NB4 (cell line): ENCODE results near the gene MGME1.

Source experiments
- DNase-seq: peaks from one replicate; pipeline ENCODE4 v3.0.0; 2010; ENCODE audit warnings: low read depth
- H3K4me3 ChIP-seq: one replicate; pipeline ENCODE4 v1.5.1; 2011; ENCODE audit warnings: mild to moderate bottlenecking, low read depth, low read length, moderate library complexity
- MYC ChIP-seq: IDR thresholded peaks from 2 replicates; pipeline ENCODE4 v1.6.1; 2011; ENCODE audit warnings: low read depth, low read length
- POLR2A ChIP-seq: IDR thresholded peaks from 2 replicates; pipeline ENCODE4 v1.6.1; 2011; ENCODE audit warnings: mild to moderate bottlenecking; ENCODE audit not compliant: insufficient read length; ENCODE audit errors: extremely low read depth
- TF ChIP-seq, protein P1 (sequence below): IDR thresholded peaks from 2 replicates; pipeline ENCODE4 v1.6.1; 2011; ENCODE audit warnings: low read depth, low read length
- TF ChIP-seq, protein P2 (sequence below): IDR thresholded peaks from one replicate; pipeline ENCODE4 v1.5.1; 2012; ENCODE audit warnings: low read depth, low read length

Gene MGME1

DNA sequence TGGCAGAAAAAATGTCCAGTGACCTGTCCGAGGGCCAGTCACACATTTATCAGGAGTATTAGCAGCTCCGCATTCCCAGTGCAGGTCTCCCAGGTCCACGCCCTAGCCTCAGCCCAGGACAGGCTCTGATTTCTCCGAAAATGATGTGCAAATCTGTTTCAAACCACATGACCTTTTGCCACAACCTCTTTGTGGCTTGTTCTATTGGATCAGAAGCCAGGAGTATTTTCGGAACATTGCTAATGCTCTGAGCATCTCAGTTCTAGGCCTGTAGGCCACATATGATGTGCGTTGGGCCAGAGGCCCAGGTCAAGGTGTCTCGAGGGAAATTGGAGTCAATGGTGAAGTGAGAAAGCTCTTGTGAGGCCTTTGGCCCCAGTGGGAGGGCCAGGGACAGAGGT is 40.6 kb upstream of the MGME1 start:
- no peak for DNase-seq
- no peak overlapping the region for H3K4me3 ChIP-seq
- TF ChIP-seq, protein P1, sequence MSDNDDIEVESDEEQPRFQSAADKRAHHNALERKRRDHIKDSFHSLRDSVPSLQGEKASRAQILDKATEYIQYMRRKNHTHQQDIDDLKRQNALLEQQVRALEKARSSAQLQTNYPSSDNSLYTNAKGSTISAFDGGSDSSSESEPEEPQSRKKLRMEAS = no peak
- TF ChIP-seq, protein P2, sequence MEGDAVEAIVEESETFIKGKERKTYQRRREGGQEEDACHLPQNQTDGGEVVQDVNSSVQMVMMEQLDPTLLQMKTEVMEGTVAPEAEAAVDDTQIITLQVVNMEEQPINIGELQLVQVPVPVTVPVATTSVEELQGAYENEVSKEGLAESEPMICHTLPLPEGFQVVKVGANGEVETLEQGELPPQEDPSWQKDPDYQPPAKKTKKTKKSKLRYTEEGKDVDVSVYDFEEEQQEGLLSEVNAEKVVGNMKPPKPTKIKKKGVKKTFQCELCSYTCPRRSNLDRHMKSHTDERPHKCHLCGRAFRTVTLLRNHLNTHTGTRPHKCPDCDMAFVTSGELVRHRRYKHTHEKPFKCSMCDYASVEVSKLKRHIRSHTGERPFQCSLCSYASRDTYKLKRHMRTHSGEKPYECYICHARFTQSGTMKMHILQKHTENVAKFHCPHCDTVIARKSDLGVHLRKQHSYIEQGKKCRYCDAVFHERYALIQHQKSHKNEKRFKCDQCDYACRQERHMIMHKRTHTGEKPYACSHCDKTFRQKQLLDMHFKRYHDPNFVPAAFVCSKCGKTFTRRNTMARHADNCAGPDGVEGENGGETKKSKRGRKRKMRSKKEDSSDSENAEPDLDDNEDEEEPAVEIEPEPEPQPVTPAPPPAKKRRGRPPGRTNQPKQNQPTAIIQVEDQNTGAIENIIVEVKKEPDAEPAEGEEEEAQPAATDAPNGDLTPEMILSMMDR = no peak
- no peak for TF ChIP-seq MYC
- TF ChIP-seq POLR2A = no peak

DNA sequence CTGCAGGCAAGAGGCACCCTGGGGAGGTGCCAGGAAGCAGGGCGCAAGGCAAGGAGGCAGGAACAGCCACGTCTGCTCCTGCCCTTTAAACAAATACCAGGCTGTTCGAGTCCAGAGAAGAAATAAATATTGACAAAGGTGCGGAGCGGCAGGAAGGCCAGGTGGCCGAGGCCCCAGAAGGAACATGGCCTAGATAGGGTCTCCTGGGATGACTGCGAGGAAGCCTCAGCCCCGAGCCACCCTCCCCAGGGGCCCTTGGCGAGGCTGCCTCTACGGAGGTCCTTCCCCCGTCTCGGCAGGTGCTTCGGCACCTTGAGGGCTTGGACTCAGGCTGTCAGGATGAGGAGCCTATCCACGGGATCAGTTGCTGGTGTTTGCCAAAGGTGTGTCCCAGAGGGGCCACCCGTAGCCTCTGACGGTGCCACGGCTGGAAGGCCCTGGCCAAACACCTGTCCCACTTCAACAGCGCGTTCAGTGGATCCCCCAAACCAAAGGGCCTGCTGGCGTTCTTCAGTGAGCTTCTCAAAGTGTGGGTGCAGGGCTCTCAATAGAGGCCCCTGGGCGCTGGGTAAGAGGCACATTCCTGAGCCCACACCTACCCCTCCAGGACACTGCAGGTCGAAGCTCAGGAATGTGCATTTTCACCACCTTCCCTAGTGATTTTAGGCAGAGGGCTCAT is 40.0 kb upstream of the MGME1 start:
- DNase-seq = no peak
- TF ChIP-seq POLR2A (no peak), MYC (no peak)
- TF ChIP-seq, protein P2 = no peak
- TF ChIP-seq, protein P1 = no peak
- H3K4me3 ChIP-seq = no peak overlapping the region

DNA sequence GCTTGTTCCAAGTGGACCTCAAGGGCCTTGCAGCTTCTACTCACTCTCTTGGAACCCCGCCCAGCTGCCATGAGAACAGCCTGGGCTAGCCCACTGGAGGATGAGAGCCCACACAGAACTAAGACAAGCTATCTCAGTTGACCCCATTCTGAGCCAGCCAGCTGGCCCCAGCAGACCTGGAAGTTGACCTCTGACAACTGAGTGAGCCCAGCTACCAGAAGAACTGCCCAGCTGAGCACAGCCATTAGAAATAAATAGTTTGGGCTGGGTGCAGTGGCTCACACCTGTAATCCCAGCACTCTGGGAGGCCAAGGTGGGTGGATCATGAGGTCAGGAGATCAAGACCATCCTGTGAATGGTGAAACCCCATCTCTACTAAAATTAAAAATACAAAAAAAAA is 37.3 kb upstream of the MGME1 start:
- no peak for DNase-seq
- TF ChIP-seq POLR2A = no peak
- TF ChIP-seq, protein P1 = no peak
- TF ChIP-seq, protein P2 = no peak
- TF ChIP-seq MYC = no peak
- no peak overlapping the region for H3K4me3 ChIP-seq

DNA sequence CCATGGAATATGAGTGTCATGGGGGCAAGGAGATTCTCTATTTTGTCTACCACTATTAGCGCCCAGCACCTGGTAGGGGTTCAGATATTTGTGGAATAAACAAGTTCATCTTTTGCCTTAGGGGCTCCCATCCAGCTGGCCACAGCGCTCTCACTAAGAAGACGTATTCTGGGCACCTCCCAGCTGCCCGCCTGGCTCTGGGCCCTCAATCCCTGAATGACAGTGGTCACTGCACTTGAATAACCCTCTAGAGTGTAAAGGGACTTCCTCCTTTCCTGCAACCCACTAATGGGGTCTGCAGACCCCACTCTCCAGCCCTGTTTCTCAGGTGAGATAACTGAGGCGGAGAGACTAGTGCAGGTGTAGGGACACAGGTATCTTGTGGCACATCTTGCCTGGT is 36.4 kb upstream of the MGME1 start:
- DNase-seq = no peak
- no peak overlapping the region for H3K4me3 ChIP-seq
- TF ChIP-seq POLR2A = no peak
- TF ChIP-seq, protein P1 = no peak
- TF ChIP-seq, protein P2 = no peak
- no peak for TF ChIP-seq MYC

DNA sequence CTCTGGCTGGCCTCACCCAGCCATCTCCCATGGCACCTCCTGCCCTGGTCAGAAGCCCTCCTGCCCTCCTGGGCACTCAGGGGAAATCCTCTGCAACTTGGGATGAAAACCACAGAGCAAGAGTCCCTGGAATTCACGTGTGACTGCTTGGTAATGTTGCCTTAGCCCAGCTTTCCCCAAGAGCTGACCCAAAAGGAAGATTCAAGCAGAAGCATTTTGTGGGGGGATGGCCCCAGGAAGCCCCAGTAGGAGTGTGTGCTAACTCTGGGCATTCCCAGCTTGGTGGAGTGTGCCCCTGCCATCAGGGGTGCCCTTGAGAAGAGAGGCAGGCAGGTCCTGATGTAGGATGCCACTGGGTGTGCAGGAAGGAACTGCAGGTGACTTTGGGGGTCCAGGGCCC is 35.7 kb upstream of the MGME1 start:
- H3K4me3 ChIP-seq = no peak overlapping the region
- no peak for DNase-seq
- TF ChIP-seq, protein P1 = no peak
- TF ChIP-seq, protein P2 = no peak
- no peak for TF ChIP-seq MYC

DNA sequence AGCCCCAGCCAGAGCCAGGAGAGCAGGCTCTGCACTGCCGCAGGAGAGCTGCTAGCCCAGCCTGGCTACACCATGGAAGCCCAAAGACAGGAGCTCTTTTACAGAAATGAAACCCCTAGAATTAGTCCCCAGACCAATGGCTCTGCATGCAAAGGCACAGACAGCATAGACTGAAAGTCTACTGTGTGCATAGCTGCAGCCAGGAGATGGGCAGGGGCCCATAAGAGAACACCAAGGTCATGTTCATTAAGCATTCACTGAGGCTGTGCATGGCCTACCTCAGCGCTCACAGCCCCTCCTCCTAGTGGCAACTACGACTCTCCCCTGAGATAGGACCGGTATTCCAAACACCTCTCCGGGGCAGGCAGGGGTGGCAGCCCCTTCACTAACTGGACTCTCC is 35.1 kb upstream of the MGME1 start:
- H3K4me3 ChIP-seq = no peak overlapping the region
- no peak for DNase-seq
- TF ChIP-seq POLR2A = no peak
